GM12874 (cell line): ENCODE results near the gene RAB34.

ENCODE experiments used
- CTCF ChIP-seq: IDR thresholded peaks from 2 replicates; pipeline ENCODE4 v1.5.1; 2011; ENCODE audit warnings: low read depth, mild to moderate bottlenecking, control low read depth, low read length, moderate library complexity; ENCODE audit not compliant: insufficient read depth

RAB34 gene

GRCh38 chr17:28737770-28738679, 20.4 kb upstream of the RAB34 start:
- no peak for TF ChIP-seq CTCF

- TF ChIP-seq CTCF: no peak
Observed at GRCh38 chr17:28737316-28737715, 19.6 kb upstream of the RAB34 start.

- no peak for TF ChIP-seq CTCF
Observed at GRCh38 chr17:28735242-28735722, 17.6 kb upstream of the RAB34 start.

GRCh38 chr17:28734712-28735241, 17.1 kb upstream of the RAB34 start:
- no peak for TF ChIP-seq CTCF

- no peak for TF ChIP-seq CTCF
Observed at GRCh38 chr17:28733346-28733745, 15.7 kb upstream of the RAB34 start.

- no peak for TF ChIP-seq CTCF
Observed at GRCh38 chr17:28729950-28730330, 12.3 kb upstream of the RAB34 start.

- TF ChIP-seq CTCF: no peak
Observed at GRCh38 chr17:28728364-28729200, 10.9 kb upstream of the RAB34 start, which contains the start of gene NEK8. TSS of gene NEK8 (plus strand) at chr17:28728788. CDS start at chr17:28728814, 26 bp downstream.
